CD4-positive, alpha-beta T cell (primary cell): ENCODE results near the gene FAM114A2. TPM values are rescaled to one million over a fixed set of nuclear protein-coding genes. Genes with fewer than 3 reads are reported as not detected.

Source experiments
- ATAC-seq: fragments of 200-7000 bp; cut with Tn5 transposase; one replicate; pipeline ENCODE4 v1.10.0; 2022; ENCODE audit warnings: mild to moderate bottlenecking; ENCODE audit not compliant: poor library complexity
- CTCF ChIA-PET: fragments of 350-600 bp; sonication (Branson Sonifier 250); formaldehyde crosslinking; loops from one replicate; lab custom pipeline; 2021; ENCODE audit warnings: antibody characterized with exemption, inconsistent platforms; lab: Charles Lee
- POLR2A ChIA-PET: fragments of 350-600 bp; sonication (Branson Sonifier 250); formaldehyde crosslinking; loops from one replicate; lab custom pipeline; 2021; ENCODE audit warnings: antibody characterized with exemption, inconsistent platforms; lab: Charles Lee
- DNase-seq, 14 experiments: peaks; one replicate each; pipeline ENCODE4 v3.0.0-alpha.2; 2013 to 2020; ENCODE audit warnings: mixed read lengths in 2 of 14
- H3K27ac ChIP-seq, 2 donors: one replicate each; pipeline versions ENCODE4 v1.5.1 to v1.7.0; 2013; ENCODE audit warnings: low read length in 2 of 2, low read depth in 1 of 2, mild to moderate bottlenecking in 1 of 2
- H3K27me3 ChIP-seq, 2 experiments: 1 replicate in 1 of 2; 2 replicates in 1 of 2; pipeline versions ENCODE4 v1.6.1 to v1.7.0; 2013; ENCODE audit warnings: low read length in 2 of 2, control low read depth in 1 of 2, mild to moderate bottlenecking in 1 of 2, moderate library complexity in 1 of 2; ENCODE audit not compliant: insufficient read depth in 2 of 2, control insufficient read depth in 1 of 2
- H3K36me3 ChIP-seq: one replicate; pipeline ENCODE4 v1.6.1; 2013; ENCODE audit warnings: low read length, control low read depth; ENCODE audit not compliant: insufficient read depth
- H3K4me1 ChIP-seq: one replicate; pipeline ENCODE4 v1.6.1; 2013; ENCODE audit warnings: low read length, control low read depth; ENCODE audit not compliant: insufficient read depth
- H3K4me3 ChIP-seq: one replicate; pipeline ENCODE4 v1.5.1; 2013; ENCODE audit warnings: mild to moderate bottlenecking, low read length, moderate library complexity
- H3K9me3 ChIP-seq, 2 experiments: 1 replicate in 1 of 2; 2 replicates in 1 of 2; pipeline versions ENCODE4 v1.6.1 to v1.7.0; 2013; ENCODE audit warnings: low read length in 2 of 2, mild to moderate bottlenecking in 2 of 2, control low read depth in 1 of 2, moderate library complexity in 1 of 2; ENCODE audit not compliant: control insufficient read depth in 1 of 2, insufficient read depth in 1 of 2
- H3K27ac Mint-ChIP-seq: one replicate; pipeline ENCODE4 v1.8.0; 2020; ENCODE audit warnings: mixed read lengths
- H3K27me3 Mint-ChIP-seq: one replicate; pipeline ENCODE4 v1.8.0; 2021; ENCODE audit warnings: mixed read lengths
- H3K36me3 Mint-ChIP-seq: one replicate; pipeline ENCODE4 v1.8.0; 2021; ENCODE audit warnings: low read depth, mixed read lengths
- H3K4me1 Mint-ChIP-seq: one replicate; pipeline ENCODE4 v1.8.0; 2021; ENCODE audit warnings: low read depth, mixed read lengths
- H3K4me3 Mint-ChIP-seq: one replicate; pipeline ENCODE4 v1.8.0; 2020; ENCODE audit warnings: mild to moderate bottlenecking, mixed read lengths
- H3K9me3 Mint-ChIP-seq: one replicate; pipeline ENCODE4 v1.8.0; 2020; ENCODE audit warnings: mixed read lengths
- intact Hi-C, 2 experiments: fragments of 100-400 bp; cut with DNase I in 1 of 2; cut with micrococcal nuclease in 1 of 2; formaldehyde crosslinking; loops; one replicate each; pipeline versions ENCODE4 v1.15.1 to v1.9.0; 2023 to 2025; cut with DNase I, micrococcal nuclease
- total RNA-seq, 174 experiments: library from RNA in 2 of 174; stranded (reverse) in 2 of 174; gene quantifications; one replicate each; pipeline ENCODE4 v1.2.3 and lab custom pipeline; 2021 to 2026
- TF ChIP-seq, protein P1 (sequence below): fragments of 200-600 bp; IDR thresholded peaks from one replicate; pipeline ENCODE4 v1.8.0; 2022; ENCODE audit warnings: antibody characterized with exemption, mild to moderate bottlenecking

FAM114A2 gene
- total RNA-seq, 2 experiments from 2014 or later: 21.9 to 23.3 TPM

DNA sequence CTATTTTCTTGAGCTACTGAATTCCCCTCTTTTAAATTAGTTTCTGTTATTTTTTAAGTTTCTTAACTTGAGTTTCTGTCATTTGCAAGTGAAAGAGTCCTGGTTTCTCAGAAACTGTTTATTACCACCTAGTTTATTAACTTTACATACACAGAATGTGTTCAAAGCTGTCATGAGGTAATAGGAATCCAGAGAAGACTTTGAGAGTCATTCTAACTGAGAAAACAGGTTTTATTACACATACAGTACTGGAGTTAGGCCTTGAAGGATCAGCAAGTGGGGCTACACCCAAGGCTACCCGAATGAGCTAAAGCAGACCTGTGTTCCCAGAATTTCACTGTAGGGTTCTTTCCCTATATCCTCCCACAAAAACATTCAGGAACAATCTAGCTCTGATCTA lies 33.1 kb downstream of the FAM114A2 start:
- Mint-ChIP-seq H3K9me3 (no peaks in the 10 kb centered on the region), H3K4me1 (no peaks in the 10 kb centered on the region), H3K4me3 (no peak overlapping the region), H3K27ac (no peak overlapping the region), H3K27me3 (no peaks in the 10 kb centered on the region), H3K36me3 (peaks cover 75% of the 10 kb centered on the region)
- DNase-seq (no peak), ATAC-seq (no peak)
- ChIA-PET CTCF (interaction anchor here (1.2 kb wide), 1 partner anchor 20 kb away, joined by 4 read pairs; no protein-coding TSS in a partner anchor), POLR2A (no interaction called here)
- TF ChIP-seq, protein P1, sequence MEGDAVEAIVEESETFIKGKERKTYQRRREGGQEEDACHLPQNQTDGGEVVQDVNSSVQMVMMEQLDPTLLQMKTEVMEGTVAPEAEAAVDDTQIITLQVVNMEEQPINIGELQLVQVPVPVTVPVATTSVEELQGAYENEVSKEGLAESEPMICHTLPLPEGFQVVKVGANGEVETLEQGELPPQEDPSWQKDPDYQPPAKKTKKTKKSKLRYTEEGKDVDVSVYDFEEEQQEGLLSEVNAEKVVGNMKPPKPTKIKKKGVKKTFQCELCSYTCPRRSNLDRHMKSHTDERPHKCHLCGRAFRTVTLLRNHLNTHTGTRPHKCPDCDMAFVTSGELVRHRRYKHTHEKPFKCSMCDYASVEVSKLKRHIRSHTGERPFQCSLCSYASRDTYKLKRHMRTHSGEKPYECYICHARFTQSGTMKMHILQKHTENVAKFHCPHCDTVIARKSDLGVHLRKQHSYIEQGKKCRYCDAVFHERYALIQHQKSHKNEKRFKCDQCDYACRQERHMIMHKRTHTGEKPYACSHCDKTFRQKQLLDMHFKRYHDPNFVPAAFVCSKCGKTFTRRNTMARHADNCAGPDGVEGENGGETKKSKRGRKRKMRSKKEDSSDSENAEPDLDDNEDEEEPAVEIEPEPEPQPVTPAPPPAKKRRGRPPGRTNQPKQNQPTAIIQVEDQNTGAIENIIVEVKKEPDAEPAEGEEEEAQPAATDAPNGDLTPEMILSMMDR: no peak
- intact Hi-C loops: no loop called here
- Histone ChIP-seq H3K27ac (no peak overlapping the region), H3K9me3 (no peaks in the 10 kb centered on the region), H3K27me3 (no peaks in the 10 kb centered on the region), H3K4me1 (no peaks in the 10 kb centered on the region), H3K36me3 (peaks cover 29% of the 10 kb centered on the region), H3K4me3 (no peak overlapping the region)

- Histone ChIP-seq H3K27me3 (no peaks in the 10 kb centered on the region), H3K27ac (no peak overlapping the region), H3K9me3 (peaks cover 0 to 3% of the 10 kb centered on the region in 2 experiments), H3K36me3 (peaks cover 29% of the 10 kb centered on the region), H3K4me1 (no peaks in the 10 kb centered on the region), H3K4me3 (no peak overlapping the region)
- no peak overlapping the region for H3K4me3 Mint-ChIP-seq
- DNase-seq (no peak), ATAC-seq (no peak)
- TF ChIP-seq, protein P1: no peak
- no peak overlapping the region for H3K27ac Mint-ChIP-seq
- peaks cover 71% of the 10 kb centered on the region for H3K36me3 Mint-ChIP-seq
- ChIA-PET CTCF (no interaction called here), POLR2A (no interaction called here)
- H3K4me1 Mint-ChIP-seq: no peaks in the 10 kb centered on the region
- peaks cover 3% of the 10 kb centered on the region for H3K9me3 Mint-ChIP-seq
- intact Hi-C loops: no loop called here
- no peaks in the 10 kb centered on the region for H3K27me3 Mint-ChIP-seq
Measured at GRCh38 chr5:154002511-154003020, 36.1 kb downstream of the FAM114A2 start.

- Histone ChIP-seq H3K4me3 (no peak overlapping the region), H3K36me3 (peaks cover 33% of the 10 kb centered on the region), H3K9me3 (peaks cover 0 to 3% of the 10 kb centered on the region in 2 experiments), H3K4me1 (no peaks in the 10 kb centered on the region), H3K27me3 (no peaks in the 10 kb centered on the region), H3K27ac (no peak overlapping the region)
- no peak for ATAC-seq
- POLR2A ChIA-PET: no interaction called here
- Mint-ChIP-seq H3K27ac (no peak overlapping the region), H3K27me3 (no peaks in the 10 kb centered on the region), H3K4me3 (no peak overlapping the region), H3K9me3 (peaks cover 3% of the 10 kb centered on the region), H3K36me3 (peaks cover 71% of the 10 kb centered on the region), H3K4me1 (no peaks in the 10 kb centered on the region)
- DNase-seq: no peak
- TF ChIP-seq, protein P1: no peak
- CTCF ChIA-PET: no interaction called here
- intact Hi-C loops: no loop called here
Measured at GRCh38 chr5:154002093-154002492, 36.6 kb downstream of the FAM114A2 start.
